Activated CD8-positive, alpha-beta memory T cell treated with anti-CD3 and anti-CD28 coated beads for 4 hours (primary cell): ENCODE measurements around the gene MARCKS.

Experiments used
- DNase-seq, 2 donors: peaks; one replicate each; pipeline ENCODE4 v3.0.0-alpha.2; 2020; ENCODE audit warnings: low read depth in 2 of 2

MARCKS gene

DNA sequence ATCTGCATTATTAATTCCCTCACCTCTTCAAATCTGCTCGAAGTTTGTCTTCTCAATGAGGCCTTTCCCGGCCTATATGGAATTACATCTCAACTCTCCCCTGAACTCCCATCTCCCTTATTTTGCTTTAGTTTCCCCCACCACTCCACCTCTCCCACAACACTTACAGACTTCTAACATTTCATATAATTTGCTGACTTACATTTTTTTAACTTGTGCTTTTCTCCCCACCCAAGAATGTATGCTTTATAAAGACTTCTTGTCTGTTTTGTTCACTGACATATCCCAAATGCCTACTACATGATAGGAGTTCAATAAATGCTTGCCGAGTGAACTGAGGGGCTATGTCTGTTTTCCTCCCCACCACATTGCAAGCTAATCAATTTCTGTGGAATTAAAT lies 3.9 kb upstream of the MARCKS start:
- DNase-seq, result no peak

DNA sequence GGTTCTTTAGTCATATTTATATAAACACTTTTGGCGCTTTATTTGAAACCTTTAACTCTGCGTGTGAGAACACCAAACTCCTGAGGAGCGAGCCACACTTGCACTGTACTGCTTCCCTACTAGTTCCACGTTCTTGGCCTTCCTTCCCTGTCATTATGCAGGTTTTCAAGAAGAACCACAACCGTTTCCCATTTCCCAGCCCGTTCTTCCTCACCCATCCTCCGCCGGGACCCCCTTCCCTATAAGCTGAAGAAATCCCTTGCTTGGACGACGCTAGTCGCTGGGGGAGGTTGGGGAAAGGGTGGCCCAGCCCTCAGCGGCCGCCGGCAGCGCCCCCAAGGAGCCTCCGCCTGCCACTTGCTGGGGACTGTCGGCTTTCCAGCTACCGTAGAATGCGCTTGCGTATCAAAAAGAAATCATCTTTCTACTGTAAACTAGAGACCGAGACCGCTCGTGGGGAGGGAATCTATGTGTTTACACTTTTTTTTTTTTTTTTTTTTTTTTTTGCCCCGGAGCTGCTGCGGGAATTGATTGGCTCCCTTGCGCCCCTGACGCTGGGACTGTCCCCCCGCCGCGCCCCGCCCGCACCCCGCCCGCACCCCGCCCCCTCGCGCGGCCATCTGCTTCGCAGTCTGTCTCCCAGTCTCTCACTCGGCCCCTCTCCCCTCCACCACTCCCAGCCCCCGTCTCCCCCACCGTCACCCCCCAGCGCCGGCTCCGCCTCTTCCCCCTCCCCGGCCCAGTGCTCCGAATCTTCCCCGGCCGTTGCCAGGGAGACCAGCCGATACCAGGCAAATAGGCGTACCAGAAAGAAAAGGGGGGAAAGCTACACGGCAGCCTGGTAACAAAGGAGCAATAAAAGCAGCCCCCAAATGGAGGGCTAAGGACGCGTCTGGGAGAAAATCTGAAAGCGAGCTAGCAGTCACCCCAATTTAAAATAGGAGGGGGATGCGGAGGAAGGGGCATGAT lies 2.3 kb upstream of the MARCKS start:
- DNase-seq, result no peak

DNA sequence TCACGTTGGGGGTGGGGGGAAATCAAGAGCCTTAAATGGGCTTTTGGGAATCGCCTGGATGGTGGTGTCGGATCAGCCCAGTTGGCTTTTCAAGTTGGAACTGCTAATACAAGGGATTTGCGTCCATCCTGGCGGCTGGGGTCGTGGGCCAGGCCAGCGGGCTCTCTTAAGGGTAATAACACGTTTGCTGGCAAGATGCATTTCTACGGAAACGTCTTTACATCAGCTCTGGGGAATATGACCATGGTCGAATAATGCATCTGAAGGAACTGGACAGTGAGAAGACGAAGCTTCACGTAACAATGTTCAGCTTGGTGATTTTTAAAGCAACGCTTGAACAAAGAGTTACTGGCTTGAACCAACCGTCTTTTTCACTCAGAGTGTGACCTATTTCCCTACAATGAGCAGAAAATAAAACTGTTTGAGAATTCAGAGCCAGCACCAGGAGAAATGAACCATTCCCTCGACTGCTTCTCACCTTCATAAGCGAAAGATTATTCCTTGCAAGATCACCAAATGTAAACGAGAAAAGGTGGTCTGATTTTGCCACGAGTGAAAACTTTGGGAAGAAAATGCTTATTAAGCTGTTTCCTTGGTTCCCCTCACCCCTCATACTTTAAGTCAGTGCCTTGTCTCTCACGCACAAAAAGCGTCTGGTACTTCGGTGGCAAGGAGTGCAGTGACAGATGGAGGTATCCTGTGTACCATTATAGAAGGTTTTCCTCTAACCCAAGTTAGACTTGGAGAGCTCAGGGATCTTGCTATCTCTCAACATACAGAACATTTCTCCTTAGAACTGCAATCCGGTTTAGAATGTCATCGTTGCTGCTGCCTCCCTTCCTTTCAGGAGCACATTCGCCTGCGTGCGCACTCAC lies 1.4 kb upstream of the MARCKS start:
- DNase-seq, result no peak

DNA sequence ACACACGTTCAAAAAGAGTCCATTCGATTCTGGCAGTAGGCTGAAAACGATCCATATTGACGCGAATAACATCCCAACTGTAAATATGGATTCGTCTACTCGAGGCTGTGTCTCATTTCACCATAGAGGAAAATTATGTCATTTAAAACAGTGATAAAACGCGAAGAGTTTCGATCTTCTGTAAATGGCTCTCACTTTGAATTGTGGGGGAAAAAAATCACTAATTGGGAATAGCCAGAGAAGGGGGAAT lies 845 bp upstream of the MARCKS start:
- no peak for DNase-seq

DNA sequence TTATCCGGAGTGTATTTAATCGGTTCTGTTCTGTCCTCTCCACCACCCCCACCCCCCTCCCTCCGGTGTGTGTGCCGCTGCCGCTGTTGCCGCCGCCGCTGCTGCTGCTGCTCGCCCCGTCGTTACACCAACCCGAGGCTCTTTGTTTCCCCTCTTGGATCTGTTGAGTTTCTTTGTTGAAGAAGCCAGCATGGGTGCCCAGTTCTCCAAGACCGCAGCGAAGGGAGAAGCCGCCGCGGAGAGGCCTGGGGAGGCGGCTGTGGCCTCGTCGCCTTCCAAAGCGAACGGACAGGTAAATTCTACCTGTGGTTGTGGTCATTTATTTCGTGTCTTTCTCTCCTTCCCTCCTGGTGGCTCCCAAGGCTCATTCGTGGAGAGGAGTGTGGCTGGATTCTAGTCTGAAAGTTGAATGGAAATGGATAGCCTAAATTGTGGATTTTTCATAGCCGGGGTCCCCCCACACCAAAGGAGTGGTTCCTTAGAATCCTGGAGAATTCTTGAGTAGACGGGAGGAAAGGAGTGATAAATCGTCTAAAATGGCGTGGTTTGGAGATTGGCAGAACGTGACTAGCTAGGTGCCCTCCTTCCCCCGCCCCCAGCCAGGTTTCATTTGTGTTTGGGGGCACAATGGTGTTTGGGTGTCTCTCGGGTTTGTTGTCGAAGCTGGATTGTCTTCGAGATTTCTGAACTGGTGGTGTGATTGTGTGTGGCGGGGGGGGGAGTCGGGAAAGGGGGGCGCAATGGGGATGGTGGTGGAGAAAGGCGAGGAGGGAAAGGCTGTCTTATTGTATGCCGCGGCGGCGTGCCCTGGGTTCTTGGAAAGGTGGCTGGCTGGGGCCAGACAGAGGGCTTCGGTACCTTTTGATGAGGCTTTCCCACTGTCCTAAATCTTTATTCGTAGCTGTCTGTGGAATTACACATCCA lies 673 bp downstream of the MARCKS start:
- no peak for DNase-seq

DNA sequence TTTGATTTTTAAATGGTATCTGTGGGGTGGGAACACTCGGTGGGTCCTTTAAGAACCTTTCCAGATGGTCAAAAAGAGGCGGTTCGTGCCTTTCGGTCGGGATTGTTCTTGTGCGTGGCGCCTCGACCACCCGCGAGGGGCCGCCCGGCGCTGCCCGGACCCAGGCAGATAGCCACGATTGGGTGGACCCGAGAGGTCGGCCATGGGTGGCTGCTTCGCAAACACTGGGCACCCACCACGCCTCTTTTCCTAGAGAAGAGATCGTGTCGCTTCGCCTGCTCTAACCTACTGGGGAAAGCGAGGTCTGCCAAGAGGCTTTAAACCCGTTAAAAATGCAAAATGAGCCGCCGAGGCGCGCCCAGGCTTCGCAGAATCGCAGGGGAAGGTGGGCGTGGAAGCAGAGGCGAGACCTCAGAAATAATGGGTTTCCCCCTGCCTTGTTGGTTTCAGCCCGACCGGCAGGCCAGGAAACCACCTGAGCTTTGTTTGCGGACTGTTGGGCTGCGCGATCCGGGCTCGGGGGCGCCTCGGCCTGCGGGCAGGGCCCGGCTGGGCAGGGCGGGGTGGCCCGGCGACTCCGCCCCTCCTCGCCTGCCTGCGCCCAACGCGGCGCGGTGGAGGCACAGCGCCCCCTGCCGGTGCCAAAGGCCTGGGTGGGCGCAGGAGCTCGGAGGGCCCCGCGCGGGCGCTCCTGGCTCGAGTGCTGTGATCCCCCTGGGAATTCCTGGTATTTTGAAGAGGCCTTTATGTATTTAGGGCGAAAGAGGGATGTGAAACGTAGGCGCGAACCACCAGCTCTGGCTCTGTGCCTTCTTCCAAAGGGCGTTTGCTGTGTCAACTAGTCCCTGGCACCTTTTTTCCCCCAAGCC lies 1.6 kb downstream of the MARCKS start:
- DNase-seq, result peak; percentile 44 to 47

DNA sequence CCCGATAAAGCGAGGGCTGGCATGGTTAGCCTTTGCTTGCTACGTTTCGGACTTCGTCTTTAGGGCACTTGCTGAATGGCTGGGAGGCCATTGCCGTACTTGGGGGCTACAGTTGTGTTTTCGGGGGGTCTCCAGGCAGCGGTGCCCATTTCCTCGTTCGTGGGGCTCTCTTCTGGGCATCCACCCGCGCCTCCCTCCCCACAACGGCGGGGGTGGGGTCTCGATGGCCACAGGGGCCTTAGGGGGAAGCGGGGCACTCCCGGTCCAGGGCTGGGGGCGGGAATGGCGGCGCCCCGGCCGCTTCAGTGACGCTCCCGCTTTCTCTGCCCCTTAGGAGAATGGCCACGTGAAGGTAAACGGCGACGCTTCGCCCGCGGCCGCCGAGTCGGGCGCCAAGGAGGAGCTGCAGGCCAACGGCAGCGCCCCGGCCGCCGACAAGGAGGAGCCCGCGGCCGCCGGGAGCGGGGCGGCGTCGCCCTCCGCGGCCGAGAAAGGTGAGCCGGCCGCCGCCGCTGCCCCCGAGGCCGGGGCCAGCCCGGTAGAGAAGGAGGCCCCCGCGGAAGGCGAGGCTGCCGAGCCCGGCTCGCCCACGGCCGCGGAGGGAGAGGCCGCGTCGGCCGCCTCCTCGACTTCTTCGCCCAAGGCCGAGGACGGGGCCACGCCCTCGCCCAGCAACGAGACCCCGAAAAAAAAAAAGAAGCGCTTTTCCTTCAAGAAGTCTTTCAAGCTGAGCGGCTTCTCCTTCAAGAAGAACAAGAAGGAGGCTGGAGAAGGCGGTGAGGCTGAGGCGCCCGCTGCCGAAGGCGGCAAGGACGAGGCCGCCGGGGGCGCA lies 2.4 kb downstream of the MARCKS start:
- DNase-seq, result no peak

DNA sequence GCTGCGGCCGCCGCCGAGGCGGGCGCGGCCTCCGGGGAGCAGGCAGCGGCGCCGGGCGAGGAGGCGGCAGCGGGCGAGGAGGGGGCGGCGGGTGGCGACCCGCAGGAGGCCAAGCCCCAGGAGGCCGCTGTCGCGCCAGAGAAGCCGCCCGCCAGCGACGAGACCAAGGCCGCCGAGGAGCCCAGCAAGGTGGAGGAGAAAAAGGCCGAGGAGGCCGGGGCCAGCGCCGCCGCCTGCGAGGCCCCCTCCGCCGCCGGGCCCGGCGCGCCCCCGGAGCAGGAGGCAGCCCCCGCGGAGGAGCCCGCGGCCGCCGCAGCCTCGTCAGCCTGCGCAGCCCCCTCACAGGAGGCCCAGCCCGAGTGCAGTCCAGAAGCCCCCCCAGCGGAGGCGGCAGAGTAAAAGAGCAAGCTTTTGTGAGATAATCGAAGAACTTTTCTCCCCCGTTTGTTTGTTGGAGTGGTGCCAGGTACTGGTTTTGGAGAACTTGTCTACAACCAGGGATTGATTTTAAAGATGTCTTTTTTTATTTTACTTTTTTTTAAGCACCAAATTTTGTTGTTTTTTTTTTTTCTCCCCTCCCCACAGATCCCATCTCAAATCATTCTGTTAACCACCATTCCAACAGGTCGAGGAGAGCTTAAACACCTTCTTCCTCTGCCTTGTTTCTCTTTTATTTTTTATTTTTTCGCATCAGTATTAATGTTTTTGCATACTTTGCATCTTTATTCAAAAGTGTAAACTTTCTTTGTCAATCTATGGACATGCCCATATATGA lies 3.2 kb downstream of the MARCKS start:
- no peak for DNase-seq

DNA sequence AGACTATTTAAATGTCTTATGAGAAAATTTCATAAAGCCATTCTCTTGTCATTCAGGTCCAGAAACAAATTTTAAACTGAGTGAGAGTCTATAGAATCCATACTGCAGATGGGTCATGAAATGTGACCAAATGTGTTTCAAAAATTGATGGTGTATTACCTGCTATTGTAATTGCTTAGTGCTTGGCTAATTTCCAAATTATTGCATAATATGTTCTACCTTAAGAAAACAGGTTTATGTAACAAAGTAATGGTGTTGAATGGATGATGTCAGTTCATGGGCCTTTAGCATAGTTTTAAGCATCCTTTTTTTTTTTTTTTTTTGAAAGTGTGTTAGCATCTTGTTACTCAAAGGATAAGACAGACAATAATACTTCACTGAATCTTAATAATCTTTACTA lies 5.0 kb downstream of the MARCKS start:
- DNase-seq, result no peak

DNA sequence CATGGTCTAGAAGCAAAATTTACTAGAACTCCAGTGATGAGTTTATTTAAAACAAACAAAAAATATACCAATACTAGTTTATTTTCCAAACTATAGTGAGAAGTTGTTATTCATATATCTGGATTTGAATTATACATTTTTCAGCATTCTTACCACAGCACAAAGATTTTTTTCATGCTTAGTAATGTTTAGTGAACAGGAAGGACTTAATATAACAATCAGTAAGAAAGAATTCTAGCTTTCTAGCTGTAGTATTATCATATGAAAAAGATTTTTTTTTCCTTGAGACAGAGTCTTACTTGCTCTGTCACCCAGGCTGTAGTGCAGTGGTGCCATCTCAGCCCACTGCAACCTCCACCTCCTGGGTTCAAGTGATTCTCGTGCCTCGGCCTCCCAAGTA lies 13.8 kb downstream of the MARCKS start:
- DNase-seq, result no peak

DNA sequence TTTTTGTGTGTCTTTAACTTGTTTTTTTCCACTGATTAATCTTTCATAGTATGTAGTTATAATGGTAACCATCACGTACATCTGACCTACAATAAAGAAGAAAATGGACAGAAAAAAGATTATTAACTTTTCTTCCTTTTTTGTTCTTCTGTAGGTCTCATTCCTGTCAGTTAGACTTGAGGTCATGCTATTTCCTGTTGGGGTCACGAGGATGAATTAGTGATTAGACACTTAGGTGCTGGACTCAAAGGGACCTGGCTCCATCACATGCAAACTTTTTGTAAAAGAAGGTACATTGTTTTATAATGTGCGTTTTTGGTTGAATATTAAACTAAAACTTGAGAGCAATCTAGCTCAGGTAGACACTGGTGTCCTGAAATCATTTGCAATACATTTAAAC lies 14.8 kb downstream of the MARCKS start:
- DNase-seq, result no peak

DNA sequence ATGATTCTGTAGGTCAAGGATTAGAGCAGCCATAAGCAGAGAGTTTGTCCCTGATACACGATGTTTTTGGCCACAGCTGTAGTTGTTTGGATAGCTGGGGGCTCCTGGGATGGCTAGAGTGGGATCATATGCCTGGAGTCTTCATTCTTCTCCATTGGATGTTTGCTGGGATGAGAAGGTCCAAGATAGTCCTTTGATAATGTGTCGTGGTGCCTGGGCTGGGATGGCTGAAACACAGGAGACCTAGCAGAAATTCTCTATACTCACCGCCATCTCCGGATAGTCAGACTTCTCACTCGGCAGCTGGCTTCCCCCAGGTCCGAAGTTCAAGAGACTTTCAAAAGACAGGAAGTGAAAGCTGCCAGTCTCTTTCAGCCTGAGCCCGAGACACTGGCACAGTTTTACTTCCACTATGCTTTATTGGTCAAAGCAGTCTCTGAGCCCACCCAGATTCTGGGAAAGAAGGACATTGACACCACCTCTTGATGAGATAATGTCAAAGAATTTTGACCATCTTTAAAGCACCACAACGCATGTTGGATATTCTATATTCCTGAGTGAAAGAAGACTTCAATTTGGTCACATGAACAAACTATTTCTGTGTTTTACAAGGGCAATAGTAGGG lies 16.0 kb downstream of the MARCKS start:
- DNase-seq, result no peak

DNA sequence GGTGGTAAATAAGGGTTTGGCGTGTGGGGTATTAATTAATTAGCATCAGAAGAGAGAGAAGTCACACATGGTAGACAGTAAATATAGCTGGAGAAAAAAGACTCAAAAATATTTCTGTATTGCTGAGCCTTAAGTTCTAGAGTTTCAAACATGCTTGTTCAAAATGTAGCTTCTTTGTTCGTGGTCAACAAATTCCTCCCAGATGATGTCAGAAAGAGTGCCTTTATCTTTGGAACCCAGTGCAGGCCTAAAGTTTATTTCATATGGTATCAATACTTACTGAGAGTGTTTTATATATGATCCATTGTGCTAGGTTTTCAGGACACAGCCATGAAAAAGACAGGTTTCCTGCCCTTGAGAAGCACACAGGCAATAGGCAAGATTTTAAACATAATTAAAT lies 18.3 kb downstream of the MARCKS start:
- no peak for DNase-seq

DNA sequence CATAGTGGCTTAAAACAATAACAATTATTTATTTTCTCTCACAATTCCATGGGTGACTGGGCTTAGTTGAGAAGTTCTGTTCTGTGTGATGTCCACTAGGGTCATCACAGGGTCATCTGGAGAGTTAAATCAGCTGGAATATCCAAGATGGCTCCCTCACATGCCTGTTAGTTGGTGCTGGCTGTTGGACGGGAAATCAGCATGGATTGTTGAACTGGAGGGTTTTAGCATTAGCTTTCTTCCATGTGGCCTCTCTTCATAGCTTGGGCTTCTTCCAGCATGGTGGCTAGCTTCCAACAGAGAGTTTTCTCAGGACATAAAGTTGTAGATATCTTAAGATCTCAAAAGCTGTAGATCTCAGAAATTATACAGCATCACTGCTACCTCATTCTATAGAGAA lies 19.6 kb downstream of the MARCKS start:
- DNase-seq, result no peak

DNA sequence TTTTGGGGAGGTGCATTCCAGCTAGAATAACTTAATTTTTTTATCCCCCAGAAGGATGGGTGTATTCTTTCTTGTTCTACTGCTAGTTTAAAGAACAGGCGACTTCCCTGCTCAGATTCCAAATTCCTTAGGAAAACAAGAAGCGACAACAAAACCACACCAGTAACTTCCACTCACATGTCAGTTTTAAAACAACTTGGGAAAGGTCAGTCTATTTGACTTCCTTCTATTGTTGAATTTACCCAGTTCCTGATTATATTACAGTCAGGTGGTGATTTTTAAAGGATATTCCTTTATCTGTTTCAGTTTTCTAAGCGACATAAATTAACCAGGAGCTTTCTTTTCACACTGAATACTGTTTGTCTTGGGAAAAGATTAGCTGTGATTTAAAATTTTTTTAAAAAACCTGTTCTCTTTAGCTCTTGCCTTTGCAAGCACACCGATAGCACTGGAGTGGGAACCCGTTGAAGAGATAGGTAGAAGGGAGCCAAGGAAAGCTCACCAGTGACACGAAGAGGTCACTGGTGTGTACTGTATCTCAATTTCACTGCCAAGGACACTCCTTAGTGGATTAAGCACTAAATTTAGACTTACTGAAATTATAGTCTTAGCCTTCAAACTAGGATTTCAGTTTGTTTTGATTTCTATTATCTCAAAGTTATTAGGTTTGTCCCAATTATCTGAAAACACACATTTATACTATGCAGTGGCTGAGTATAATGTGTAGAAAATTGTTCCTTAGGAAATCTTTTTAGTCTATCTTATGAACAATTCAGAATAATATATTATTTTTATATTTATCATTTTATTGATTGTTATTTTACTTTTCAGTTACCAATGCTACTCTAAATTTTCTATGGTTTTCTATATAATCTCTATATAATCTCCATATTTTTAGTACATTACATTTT lies 22.3 kb downstream of the MARCKS start:
- no peak for DNase-seq

DNA sequence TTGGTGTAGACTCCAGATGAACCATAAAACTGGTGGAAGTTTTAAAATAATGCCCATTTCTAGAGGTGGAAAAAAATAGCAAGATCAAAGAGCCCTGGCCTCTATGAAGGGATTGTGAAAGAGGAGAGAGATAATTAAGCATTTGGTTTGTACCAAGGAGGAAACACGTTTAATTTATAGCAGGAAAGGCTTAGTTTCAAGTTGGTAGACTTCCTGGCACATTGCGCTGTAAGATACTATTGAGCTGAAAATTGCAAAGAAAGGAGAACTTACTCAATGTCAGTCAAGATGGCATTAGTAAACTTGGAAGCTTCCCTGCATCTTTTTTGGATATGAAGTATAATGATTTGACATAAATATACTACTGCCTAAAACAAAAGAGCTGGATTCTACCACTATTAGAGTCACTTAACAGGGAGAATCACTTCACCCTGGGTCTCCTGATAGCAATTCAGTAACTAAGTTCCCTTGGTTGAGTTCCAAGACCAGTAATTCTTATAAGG lies 24.4 kb downstream of the MARCKS start:
- no peak for DNase-seq

DNA sequence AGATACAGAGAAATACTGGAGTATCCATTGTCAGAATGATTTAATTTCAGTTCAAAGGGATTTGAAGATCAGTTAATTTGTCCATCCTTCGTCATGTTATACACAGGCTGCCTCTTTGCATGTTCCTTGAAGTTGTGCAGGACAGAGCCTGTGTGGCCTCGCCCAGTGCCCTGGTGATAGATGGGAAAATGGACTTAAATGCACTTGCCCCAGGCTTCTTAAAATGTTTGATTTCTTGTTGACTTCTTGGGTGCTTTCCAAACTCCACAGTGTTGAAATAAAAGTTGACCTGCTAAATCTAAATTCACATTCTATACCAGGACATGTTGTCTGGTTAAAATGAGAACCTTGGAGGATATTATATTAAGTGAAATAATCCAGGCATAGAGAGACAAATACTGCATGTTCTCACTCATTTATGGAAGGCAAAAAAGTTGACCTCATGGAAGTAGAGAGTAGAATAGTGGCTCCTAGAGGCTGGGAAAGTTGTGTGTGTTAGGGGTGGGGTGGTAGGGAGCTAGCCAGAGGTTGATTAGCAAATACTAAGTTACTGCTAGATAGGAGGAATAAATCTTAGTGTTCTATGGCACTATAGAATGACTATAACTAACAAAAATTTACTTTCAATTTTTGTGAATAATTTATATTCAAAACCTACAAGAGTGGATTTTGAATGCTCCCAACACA lies 25.3 kb downstream of the MARCKS start:
- DNase-seq, result no peak
